ENCODE data around the gene AP2A2. TPM values are rescaled to one million over a fixed set of nuclear protein-coding genes. Genes with fewer than 3 reads are reported as not detected.

Gene AP2A2
- total RNA-seq, 2 donors from 2014 or later: 99.0 to 109 TPM

DNA sequence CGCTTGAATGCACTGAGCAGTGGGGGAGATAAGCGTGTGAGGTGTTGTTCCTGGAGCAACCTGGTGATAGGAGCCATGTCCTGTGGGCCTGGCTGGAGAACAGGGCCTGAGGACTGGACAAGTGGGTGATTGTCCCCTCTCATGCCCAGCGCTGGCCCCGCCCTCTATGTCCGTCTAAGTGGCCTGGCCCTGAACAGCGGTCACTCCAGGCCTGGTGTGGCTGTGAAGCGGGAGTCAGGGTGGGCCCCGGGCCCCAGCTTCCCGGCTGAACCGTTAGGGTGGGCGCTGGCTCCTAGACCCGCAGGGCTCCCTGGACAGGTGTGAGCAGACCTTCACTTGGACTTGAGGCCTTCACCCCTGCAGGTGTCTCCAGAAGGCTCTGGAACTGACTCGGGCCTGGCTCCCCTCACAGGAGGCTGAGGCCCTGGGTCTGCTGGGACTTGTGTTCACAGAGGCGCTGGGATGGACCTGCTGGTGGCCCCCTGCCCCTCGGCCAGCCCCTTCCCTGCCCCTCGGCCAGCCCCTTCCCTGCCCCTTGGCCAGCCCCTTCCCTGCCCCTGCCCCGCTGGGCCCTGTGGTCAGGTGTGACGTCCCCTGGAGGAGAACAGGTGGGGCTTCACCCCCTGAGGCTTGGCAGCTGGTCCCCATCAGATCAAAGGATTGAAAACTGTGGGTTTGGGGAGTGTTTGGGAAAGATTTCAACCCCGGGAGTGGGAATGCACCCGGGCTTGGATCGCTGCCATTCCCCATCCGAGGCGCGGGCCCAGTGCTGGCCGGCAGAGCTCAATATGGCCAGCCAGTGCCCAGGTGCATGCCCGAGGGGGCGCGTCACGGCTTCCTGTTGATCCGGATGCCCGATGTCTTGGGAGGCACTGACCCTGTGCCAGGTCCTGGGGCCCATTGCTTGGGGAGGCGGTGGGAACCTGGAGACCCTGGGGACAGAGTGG, 114.1 kb downstream of the AP2A2 start:
- DNase-seq (ENCODE audit: low spot score) (no peak), ATAC-seq (ENCODE audit: insufficient number of reproducible peaks, low FRiP score, low read depth) (no peak)
- Histone ChIP-seq H3K27me3 (replicated peaks; ENCODE audit: insufficient read depth) (no peaks in the 10 kb centered on the region), H3K27ac (no peak overlapping the region), H3K9me3 (no peaks in the 10 kb centered on the region), H3K36me3 (no peaks in the 10 kb centered on the region), H3K4me1 (ENCODE audit: control insufficient read depth in 1 of 2, low read depth in 2 of 2) (peaks cover 0 to 5% of the 10 kb centered on the region in 2 donors), H3K4me3 (no peak overlapping the region)
- TF ChIP-seq, protein P1, sequence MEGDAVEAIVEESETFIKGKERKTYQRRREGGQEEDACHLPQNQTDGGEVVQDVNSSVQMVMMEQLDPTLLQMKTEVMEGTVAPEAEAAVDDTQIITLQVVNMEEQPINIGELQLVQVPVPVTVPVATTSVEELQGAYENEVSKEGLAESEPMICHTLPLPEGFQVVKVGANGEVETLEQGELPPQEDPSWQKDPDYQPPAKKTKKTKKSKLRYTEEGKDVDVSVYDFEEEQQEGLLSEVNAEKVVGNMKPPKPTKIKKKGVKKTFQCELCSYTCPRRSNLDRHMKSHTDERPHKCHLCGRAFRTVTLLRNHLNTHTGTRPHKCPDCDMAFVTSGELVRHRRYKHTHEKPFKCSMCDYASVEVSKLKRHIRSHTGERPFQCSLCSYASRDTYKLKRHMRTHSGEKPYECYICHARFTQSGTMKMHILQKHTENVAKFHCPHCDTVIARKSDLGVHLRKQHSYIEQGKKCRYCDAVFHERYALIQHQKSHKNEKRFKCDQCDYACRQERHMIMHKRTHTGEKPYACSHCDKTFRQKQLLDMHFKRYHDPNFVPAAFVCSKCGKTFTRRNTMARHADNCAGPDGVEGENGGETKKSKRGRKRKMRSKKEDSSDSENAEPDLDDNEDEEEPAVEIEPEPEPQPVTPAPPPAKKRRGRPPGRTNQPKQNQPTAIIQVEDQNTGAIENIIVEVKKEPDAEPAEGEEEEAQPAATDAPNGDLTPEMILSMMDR (IDR thresholded peaks at IDR 0.05): no peak

DNA sequence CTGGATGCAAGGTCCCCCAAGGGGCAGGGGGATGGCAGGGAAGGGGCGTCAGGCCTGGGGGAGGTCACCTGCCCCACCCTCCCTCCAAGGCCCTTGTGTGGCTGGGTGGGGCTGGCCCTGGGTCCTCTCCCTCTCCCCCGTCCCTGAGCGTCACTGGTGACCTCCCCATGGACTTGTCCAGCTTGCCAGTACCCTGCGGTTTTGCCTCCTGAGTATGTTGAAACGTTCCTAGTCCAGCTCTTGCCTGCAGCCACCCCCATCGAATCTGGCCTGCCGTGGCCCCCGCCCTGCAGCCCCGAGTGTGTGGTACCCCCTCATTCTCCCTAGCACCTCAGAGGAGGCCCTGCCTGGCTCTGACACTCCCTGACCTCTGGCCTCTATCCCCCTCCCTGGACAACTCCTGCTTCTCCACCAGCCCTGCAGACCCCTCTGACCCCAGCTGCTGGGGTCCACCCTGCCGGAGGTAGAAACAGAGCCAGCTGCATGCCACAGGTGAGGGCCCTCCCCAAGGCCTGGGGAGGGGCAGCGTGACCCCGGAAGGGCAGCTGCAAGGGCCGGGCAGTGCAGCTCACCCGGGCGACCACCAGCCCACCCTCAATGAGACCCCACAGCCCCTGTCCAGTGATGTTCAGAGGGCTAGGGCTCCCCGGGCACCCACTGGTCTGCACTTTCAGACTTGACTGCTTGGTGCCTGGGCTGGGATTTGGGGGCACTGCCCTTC, 114.9 kb downstream of the AP2A2 start:
- no peaks in the 10 kb centered on the region for H3K4me1 ChIP-seq (ENCODE audit: control insufficient read depth in 1 of 2, low read depth in 2 of 2)
- H3K27ac ChIP-seq: no peak overlapping the region
- H3K9me3 ChIP-seq: no peaks in the 10 kb centered on the region
- DNase-seq (ENCODE audit: low spot score) (no peak), ATAC-seq (ENCODE audit: insufficient number of reproducible peaks, low FRiP score, low read depth) (no peak)
- H3K27me3 ChIP-seq (replicated peaks; ENCODE audit: insufficient read depth): no peaks in the 10 kb centered on the region
- TF ChIP-seq, protein P1 (IDR thresholded peaks at IDR 0.05): no peak
- H3K4me3 ChIP-seq: no peak overlapping the region
- H3K36me3 ChIP-seq: no peaks in the 10 kb centered on the region

GRCh38 chr11:1041149-1041467, 115.4 kb downstream of the AP2A2 start:
- Histone ChIP-seq H3K27ac (no peak overlapping the region), H3K36me3 (no peaks in the 10 kb centered on the region), H3K9me3 (no peaks in the 10 kb centered on the region), H3K27me3 (replicated peaks; ENCODE audit: insufficient read depth) (no peaks in the 10 kb centered on the region), H3K4me1 (ENCODE audit: control insufficient read depth in 1 of 2, low read depth in 2 of 2) (no peaks in the 10 kb centered on the region), H3K4me3 (no peak overlapping the region)
- ATAC-seq (ENCODE audit: insufficient number of reproducible peaks, low FRiP score, low read depth): no peak
- TF ChIP-seq, protein P1 (IDR thresholded peaks at IDR 0.05): no peak
- DNase-seq (ENCODE audit: low spot score): no peak

- DNase-seq (ENCODE audit: low spot score) (no peak), ATAC-seq (ENCODE audit: insufficient number of reproducible peaks, low FRiP score, low read depth) (no peak)
Measured at GRCh38 chr11:1041471-1041870, 115.8 kb downstream of the AP2A2 start.

More at GRCh38 chr11:1041471-1041870, 115.8 kb downstream of the AP2A2 start:
- H3K9me3 ChIP-seq: no peaks in the 10 kb centered on the region
- H3K4me3 ChIP-seq: no peak overlapping the region
- H3K4me1 ChIP-seq (ENCODE audit: control insufficient read depth in 1 of 2, low read depth in 2 of 2): no peaks in the 10 kb centered on the region
- no peaks in the 10 kb centered on the region for H3K27me3 ChIP-seq (replicated peaks; ENCODE audit: insufficient read depth)
- no peak overlapping the region for H3K27ac ChIP-seq
- TF ChIP-seq, protein P1 (IDR thresholded peaks at IDR 0.05): no peak
- H3K36me3 ChIP-seq: no peaks in the 10 kb centered on the region

All from thoracic aorta (tissue), 2 donors.